HG03378 (cell line): ENCODE measurements around the gene CEBPZ.
"Not testable (repeated sequence)": the region's sequence is repeated elsewhere in the genome, so short reads cannot be mapped to it uniquely, and the experiment has no call there.

Experiments used
- ATAC-seq: cut with Tn5 transposase; IDR thresholded peaks from one replicate; pipeline ENCODE4 v1.9.1; 2021; ENCODE audit warnings: mild to moderate bottlenecking, moderate library complexity; ENCODE audit not compliant: unreplicated experiment

Gene CEBPZ

DNA sequence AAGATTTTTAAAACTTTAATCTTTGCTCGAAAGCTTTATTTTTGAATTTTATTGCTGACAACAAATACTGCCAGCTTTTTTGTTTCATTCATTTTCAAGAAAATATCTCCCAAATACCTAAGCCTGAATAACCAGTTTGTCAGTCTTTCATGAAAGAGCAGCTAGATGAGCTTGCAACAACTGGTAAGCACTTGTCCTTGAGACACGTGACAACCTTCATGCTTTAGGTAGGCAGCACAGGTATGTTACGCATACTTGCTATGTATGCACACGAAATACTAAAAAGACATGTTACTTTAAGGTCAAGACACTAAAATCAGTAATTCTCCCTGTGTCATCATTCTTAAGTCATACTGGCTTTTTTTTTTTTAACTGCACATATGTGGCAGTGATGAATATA is 12.3 kb downstream of the CEBPZ start:
- ATAC-seq = no peak

GRCh38 chr2:37215250-37215649 is 16.1 kb downstream of the CEBPZ start:
- no peak for ATAC-seq

DNA sequence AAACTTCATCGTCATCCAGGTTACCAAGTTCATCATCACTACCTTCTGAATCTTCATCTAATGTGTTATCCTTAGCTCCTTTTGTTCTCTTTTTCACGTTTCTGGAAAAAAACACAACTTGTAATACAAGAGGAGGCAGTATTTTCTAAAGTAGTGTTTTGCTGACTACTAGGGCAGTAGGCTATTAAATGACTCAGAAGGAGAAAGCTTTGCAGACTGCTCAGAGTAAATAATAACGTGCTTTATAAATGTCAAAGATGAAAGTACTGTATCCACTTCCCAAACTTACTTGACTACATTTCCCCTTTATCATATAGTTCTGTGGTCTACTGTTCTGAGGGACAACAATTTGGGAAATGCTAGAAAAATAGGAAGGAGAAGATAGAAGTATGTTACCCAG is 19.5 kb downstream of the CEBPZ start:
- ATAC-seq = no peak

DNA sequence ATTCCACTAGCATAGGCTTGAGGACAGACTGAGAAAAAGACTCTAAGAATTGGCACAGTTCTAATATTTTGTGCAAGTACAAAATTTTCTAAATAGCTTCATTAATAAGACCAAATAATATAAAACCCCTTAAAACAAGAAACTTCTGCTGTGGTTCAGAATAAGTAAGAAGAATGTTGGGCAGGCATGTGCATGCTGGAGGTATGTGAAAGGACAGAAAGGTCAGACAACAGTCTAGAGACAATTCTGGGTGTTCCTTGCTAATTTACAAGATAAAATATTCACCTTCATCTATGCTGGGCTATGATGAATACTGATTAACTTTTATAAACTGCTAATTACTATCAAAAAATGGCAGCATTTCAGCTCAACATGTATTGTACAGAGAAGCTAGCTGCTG is 20.2 kb downstream of the CEBPZ start:
- ATAC-seq = no peak

- not testable (repeated sequence) for ATAC-seq
These were observed 24.6 kb downstream of the CEBPZ start for GRCh38 chr2:37206760-37207159.

- ATAC-seq = no peak
These were observed 25.6 kb downstream of the CEBPZ start for GRCh38 chr2:37205689-37206341.

- ATAC-seq = not testable (repeated sequence)
These were observed 26.2 kb downstream of the CEBPZ start for GRCh38 chr2:37205071-37205661.

GRCh38 chr2:37203708-37204107 is 27.7 kb downstream of the CEBPZ start:
- no peak for ATAC-seq

DNA sequence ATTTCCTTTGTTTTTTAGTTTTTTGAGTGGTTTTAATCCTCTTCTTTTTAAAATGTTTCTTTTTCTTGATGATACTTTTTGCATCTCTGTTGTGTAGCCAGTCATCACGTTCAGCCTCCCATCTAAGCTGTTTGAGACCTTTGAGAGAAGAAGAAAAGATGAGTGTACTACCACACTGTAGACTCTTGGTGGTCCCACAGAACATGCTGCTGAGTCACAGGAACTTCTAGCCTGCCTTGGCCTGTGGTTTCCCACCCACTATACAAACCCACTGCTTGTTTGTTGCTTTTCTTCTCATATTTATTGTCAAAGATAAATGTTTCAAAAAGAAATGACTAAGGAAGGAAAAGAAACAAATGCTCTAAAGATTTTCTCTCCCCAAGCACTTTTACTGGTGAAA is 29.6 kb downstream of the CEBPZ start:
- no peak for ATAC-seq

- no peak for ATAC-seq
These were observed 30.2 kb downstream of the CEBPZ start for GRCh38 chr2:37201208-37201607.

GRCh38 chr2:37198681-37199065 is 32.7 kb downstream of the CEBPZ start:
- no peak for ATAC-seq

- peak; percentile 56 for ATAC-seq
These were observed 34.8 kb downstream of the CEBPZ start, which contains the start of gene CEBPZOS for GRCh38 chr2:37196320-37197195. Gene CEBPZOS, plus strand, starts transcription at chr2:37196496. Its CDS starts 3,209 bp downstream, at chr2:37199705.

- not testable (repeated sequence) for ATAC-seq
These were observed 35.5 kb downstream of the CEBPZ start for GRCh38 chr2:37195862-37196319.

GRCh38 chr2:37192551-37192950 is 38.8 kb downstream of the CEBPZ start:
- no peak for ATAC-seq

DNA sequence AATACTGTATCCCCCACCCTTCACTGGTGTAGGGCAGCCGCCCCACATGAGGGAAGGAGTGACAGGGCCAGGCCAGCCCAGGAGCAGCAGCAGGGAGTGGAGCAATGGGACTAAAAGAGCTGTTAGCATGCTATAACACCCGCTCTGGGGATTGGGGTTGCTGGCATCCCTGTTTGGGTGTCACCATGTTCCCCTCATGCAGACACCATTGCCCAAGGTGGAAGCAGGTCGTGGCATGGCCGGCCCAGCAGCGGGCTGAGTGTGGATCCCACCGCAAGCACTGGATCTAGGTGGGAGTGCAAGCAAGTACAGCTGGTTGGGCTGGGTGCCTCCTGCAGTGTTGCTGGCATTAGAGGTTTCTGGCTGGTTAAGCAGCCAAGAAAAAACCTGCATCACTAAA is 39.6 kb downstream of the CEBPZ start:
- ATAC-seq = no peak

GRCh38 chr2:37191253-37191652 is 40.1 kb downstream of the CEBPZ start:
- ATAC-seq = no peak

- ATAC-seq = no peak
These were observed 41.1 kb downstream of the CEBPZ start for GRCh38 chr2:37190290-37190689.

DNA sequence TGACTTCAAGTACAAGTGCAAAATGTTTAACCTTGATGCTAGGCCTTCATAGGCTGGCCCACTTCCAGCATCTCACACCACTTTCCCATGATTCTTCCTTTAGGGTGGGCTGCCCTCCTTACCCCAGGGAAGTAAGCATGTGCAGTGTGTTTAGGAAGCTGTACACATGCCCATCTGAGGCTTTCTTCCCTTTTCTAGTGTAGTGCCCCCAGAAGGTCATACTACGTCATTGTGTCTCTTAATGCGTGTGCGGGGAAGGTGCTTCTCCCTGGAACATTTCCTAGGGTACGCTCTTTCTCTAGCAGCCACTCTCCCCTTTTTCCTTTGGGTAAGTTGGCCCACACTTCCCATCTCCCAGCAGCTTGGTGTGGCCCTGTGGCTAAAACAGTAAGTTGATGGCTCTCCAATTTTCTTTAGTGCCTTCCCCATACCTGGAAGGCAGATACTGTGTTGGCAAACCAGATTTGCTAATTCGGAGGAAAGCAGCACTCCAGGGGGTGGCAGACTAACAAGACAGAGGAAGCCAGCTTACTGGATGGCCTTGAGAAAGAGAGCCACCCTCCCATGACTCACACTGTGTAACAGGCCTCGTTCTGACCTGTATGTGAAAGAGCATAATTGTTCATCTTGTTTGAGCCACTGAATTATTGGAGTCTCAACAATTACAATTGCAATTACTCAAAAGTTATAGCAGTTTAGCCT is 41.8 kb downstream of the CEBPZ start:
- ATAC-seq = no peak

- ATAC-seq = no peak
These were observed 42.8 kb downstream of the CEBPZ start, which contains the start of gene SULT6B1 for GRCh38 chr2:37188570-37188969. Gene SULT6B1, minus strand, starts transcription at chr2:37188670. Its CDS starts 30 bp downstream, at chr2:37188640.

DNA sequence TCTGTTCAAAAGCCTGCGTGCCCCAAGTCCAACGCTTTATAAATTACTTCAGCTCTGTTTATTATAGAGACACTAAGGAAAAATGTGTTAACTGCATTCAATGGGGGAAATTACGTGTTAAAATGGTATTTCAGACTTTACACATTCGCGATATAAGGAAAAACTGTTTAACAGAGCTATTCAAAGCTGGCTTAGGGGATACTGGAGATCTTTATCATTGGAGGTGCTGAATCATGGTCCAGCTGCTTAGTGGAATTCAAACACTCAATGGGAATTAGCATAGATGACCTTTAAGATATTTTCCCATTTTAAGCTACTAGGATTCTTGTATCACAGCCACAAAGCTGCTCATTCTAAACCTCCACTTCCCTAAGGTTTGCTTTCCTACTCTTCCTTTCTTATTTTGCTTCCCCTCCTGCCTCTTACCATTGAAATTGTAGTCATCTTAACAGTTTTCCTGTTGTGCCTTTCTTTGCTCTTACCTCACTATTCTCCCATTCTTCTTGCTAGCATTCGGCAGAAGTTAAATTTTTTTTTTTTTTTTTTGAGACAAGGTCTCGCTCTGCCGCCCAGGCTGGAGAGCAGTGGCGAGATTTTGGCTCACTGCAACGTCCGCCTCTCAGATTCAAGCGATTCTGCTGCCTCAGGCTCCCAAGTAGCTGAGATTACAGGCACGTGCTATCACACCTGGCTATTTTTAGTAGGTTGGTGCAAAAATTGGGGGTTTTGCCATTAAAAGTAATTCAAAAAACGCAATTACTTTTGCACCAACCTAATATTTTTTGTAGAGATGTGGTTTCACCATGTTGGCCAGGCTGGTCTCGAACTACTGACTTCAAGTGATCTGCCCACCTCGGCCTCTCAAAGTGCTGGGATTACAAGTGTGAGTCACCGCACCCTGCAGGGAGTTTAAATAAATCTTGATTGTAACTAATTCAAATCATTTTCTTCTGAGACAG is 49.4 kb downstream of the CEBPZ start:
- no peak for ATAC-seq
